Naive B cell (primary cell): ENCODE results near the gene IQSEC2. TPM values are rescaled to one million over a fixed set of nuclear protein-coding genes. Genes with fewer than 3 reads are reported as not detected.

Source experiments
- ATAC-seq, 2 donors: fragments of 150-1000 bp; cut with Tn5 transposase; 2 replicates each; pipeline ENCODE4 v1.10.0; 2021; ENCODE audit warnings: low read depth in 2 of 2, mild to moderate bottlenecking in 2 of 2, moderate library complexity in 2 of 2
- DNase-seq: peaks from one replicate; pipeline ENCODE4 v3.0.0; 2022
- H3K27ac Mint-ChIP-seq, 6 donors: one replicate each; pipeline ENCODE4 v1.8.0; 2020 to 2022; ENCODE audit warnings: mild to moderate bottlenecking in 6 of 6, mixed read lengths in 6 of 6, moderate library complexity in 5 of 6, inconsistent platforms in 2 of 6
- H3K27me3 Mint-ChIP-seq, 3 donors: one replicate each; pipeline ENCODE4 v1.8.0; 2021 to 2022; ENCODE audit warnings: mixed read lengths in 3 of 3, mild to moderate bottlenecking in 1 of 3
- H3K36me3 Mint-ChIP-seq, 2 donors: one replicate each; pipeline ENCODE4 v1.8.0; 2020 to 2022; ENCODE audit warnings: mixed read lengths in 2 of 2, inconsistent platforms in 1 of 2, mild to moderate bottlenecking in 1 of 2
- H3K4me1 Mint-ChIP-seq, 3 donors: one replicate each; pipeline ENCODE4 v1.8.0; 2020 to 2022; ENCODE audit warnings: mixed read lengths in 3 of 3, inconsistent platforms in 1 of 3, mild to moderate bottlenecking in 1 of 3, moderate library complexity in 1 of 3
- H3K4me3 Mint-ChIP-seq, 8 donors: one replicate each; pipeline ENCODE4 v1.8.0; 2020 to 2022; ENCODE audit warnings: mild to moderate bottlenecking in 8 of 8, mixed read lengths in 8 of 8, moderate library complexity in 8 of 8, inconsistent platforms in 2 of 8
- H3K9me3 Mint-ChIP-seq, 7 donors: one replicate each; pipeline ENCODE4 v1.8.0; 2020 to 2022; ENCODE audit warnings: mixed read lengths in 7 of 7, mild to moderate bottlenecking in 5 of 7, inconsistent platforms in 2 of 7, moderate library complexity in 1 of 7
- polyA plus RNA-seq, 6 donors: library from polyadenylated mRNA; unstranded; fragments of 300-500 nt; fragmentation: Illumina TruSeq; gene quantifications; one replicate each; pipeline ENCODE4 v1.2.3, GENCODE V29; 2021; ENCODE audit warnings: low read depth in 6 of 6

IQSEC2 gene
- polyA plus RNA-seq, 6 donors from 2014 or later: 0.49 to 2.2 (median 0.89) TPM; not detected in 1

- H3K36me3 Mint-ChIP-seq: peaks cover 0 to 11% of the 10 kb centered on the region in 2 donors
- peaks cover 0 to 2% (median 0%) of the 10 kb centered on the region in 7 donors for H3K9me3 Mint-ChIP-seq
- H3K27me3 Mint-ChIP-seq: peaks cover 21 to 61% (median 36%) of the 10 kb centered on the region in 3 donors
- DNase-seq (no peak), ATAC-seq (no peak)
- H3K27ac Mint-ChIP-seq: no peak overlapping the region
- peaks cover 20 to 38% (median 29%) of the 10 kb centered on the region in 3 donors for H3K4me1 Mint-ChIP-seq
- H3K4me3 Mint-ChIP-seq: peak overlapping the region in 2 of 8 donors; percentile 22 to 53
Observed at GRCh38 chrX:53316860-53317237, 35.5 kb upstream of the IQSEC2 start.

GRCh38 chrX:53316111-53316859 lies 34.9 kb upstream of the IQSEC2 start:
- H3K4me3 Mint-ChIP-seq: no peak overlapping the region
- peaks cover 18 to 61% (median 31%) of the 10 kb centered on the region in 3 donors for H3K27me3 Mint-ChIP-seq
- DNase-seq (no peak), ATAC-seq (no peak)
- H3K9me3 Mint-ChIP-seq: no peaks in the 10 kb centered on the region
- H3K27ac Mint-ChIP-seq: no peak overlapping the region
- H3K36me3 Mint-ChIP-seq: peaks cover 0 to 6% of the 10 kb centered on the region in 2 donors
- H3K4me1 Mint-ChIP-seq: peaks cover 15 to 34% (median 24%) of the 10 kb centered on the region in 3 donors

GRCh38 chrX:53313728-53314105 lies 32.3 kb upstream of the IQSEC2 start:
- DNase-seq (no peak), ATAC-seq (no peak)
- H3K36me3 Mint-ChIP-seq: peaks cover 0 to 4% of the 10 kb centered on the region in 2 donors
- H3K4me3 Mint-ChIP-seq: no peak overlapping the region
- peaks cover 6 to 21% (median 17%) of the 10 kb centered on the region in 3 donors for H3K4me1 Mint-ChIP-seq
- H3K27me3 Mint-ChIP-seq: peaks cover 12 to 55% (median 21%) of the 10 kb centered on the region in 3 donors
- H3K27ac Mint-ChIP-seq: peak overlapping the region in 1 of 6 donors; percentile 86
- H3K9me3 Mint-ChIP-seq: no peaks in the 10 kb centered on the region

GRCh38 chrX:53312946-53313727 lies 31.8 kb upstream of the IQSEC2 start:
- Mint-ChIP-seq H3K9me3 (no peaks in the 10 kb centered on the region), H3K27me3 (peaks cover 7 to 50% (median 16%) of the 10 kb centered on the region in 3 donors), H3K4me3 (peak overlapping the region in 6 of 8 donors; percentile 14 to 84 (median 26)), H3K4me1 (peaks cover 6 to 17% (median 17%) of the 10 kb centered on the region in 3 donors), H3K36me3 (no peaks in the 10 kb centered on the region), H3K27ac (peak overlapping the region in 2 of 6 donors; percentile 16 to 86)
- DNase-seq (peak; percentile 46), ATAC-seq (peak; percentile 69 to 73)

GRCh38 chrX:53309837-53310236 lies 28.5 kb upstream of the IQSEC2 start:
- H3K9me3 Mint-ChIP-seq: no peaks in the 10 kb centered on the region
- H3K4me3 Mint-ChIP-seq: no peak overlapping the region
- H3K27me3 Mint-ChIP-seq: peaks cover 0 to 48% (median 11%) of the 10 kb centered on the region in 3 donors
- no peak overlapping the region for H3K27ac Mint-ChIP-seq
- DNase-seq (no peak), ATAC-seq (no peak)
- H3K4me1 Mint-ChIP-seq: peaks cover 6 to 13% (median 10%) of the 10 kb centered on the region in 3 donors
- H3K36me3 Mint-ChIP-seq: no peaks in the 10 kb centered on the region

- Mint-ChIP-seq H3K36me3 (no peaks in the 10 kb centered on the region), H3K4me3 (no peak overlapping the region), H3K4me1 (peaks cover 6 to 13% (median 10%) of the 10 kb centered on the region in 3 donors), H3K27me3 (peaks cover 0 to 41% (median 11%) of the 10 kb centered on the region in 3 donors), H3K27ac (peak overlapping the region in 1 of 6 donors; percentile 5), H3K9me3 (no peaks in the 10 kb centered on the region)
- ATAC-seq (no peak), DNase-seq (no peak)
Observed at GRCh38 chrX:53308836-53309235, 27.5 kb upstream of the IQSEC2 start.

GRCh38 chrX:53305996-53306937 lies 24.9 kb upstream of the IQSEC2 start:
- no peak overlapping the region for H3K4me3 Mint-ChIP-seq
- H3K27me3 Mint-ChIP-seq: peaks cover 0 to 31% (median 11%) of the 10 kb centered on the region in 3 donors
- H3K36me3 Mint-ChIP-seq: no peaks in the 10 kb centered on the region
- H3K27ac Mint-ChIP-seq: no peak overlapping the region
- DNase-seq: no peak
- no peak for ATAC-seq
- H3K4me1 Mint-ChIP-seq: no peaks in the 10 kb centered on the region
- no peaks in the 10 kb centered on the region for H3K9me3 Mint-ChIP-seq

- DNase-seq (no peak), ATAC-seq (no peak)
- H3K27ac Mint-ChIP-seq: peak overlapping the region in 1 of 6 donors; percentile 44
- no peaks in the 10 kb centered on the region for H3K36me3 Mint-ChIP-seq
- no peaks in the 10 kb centered on the region for H3K4me1 Mint-ChIP-seq
- H3K27me3 Mint-ChIP-seq: peaks cover 0 to 32% (median 11%) of the 10 kb centered on the region in 3 donors
- no peak overlapping the region for H3K4me3 Mint-ChIP-seq
- H3K9me3 Mint-ChIP-seq: no peaks in the 10 kb centered on the region
Observed at GRCh38 chrX:53305219-53305995, 24.0 kb upstream of the IQSEC2 start.

- Mint-ChIP-seq H3K4me1 (no peaks in the 10 kb centered on the region), H3K27me3 (peaks cover 0 to 28% (median 13%) of the 10 kb centered on the region in 3 donors), H3K27ac (peak overlapping the region in 1 of 6 donors; percentile 44), H3K4me3 (no peak overlapping the region), H3K36me3 (no peaks in the 10 kb centered on the region), H3K9me3 (no peaks in the 10 kb centered on the region)
- ATAC-seq: no peak
- no peak for DNase-seq
Observed at GRCh38 chrX:53303195-53303594, 21.8 kb upstream of the IQSEC2 start.

GRCh38 chrX:53300157-53300556 lies 18.8 kb upstream of the IQSEC2 start:
- DNase-seq: no peak
- Mint-ChIP-seq H3K4me1 (no peaks in the 10 kb centered on the region), H3K9me3 (no peaks in the 10 kb centered on the region), H3K36me3 (no peaks in the 10 kb centered on the region), H3K4me3 (no peak overlapping the region), H3K27me3 (peaks cover 0 to 9% (median 7%) of the 10 kb centered on the region in 3 donors), H3K27ac (no peak overlapping the region)
- no peak for ATAC-seq

GRCh38 chrX:53294024-53294648 lies 12.8 kb upstream of the IQSEC2 start:
- Mint-ChIP-seq H3K27ac (no peak overlapping the region), H3K4me1 (peaks cover 0 to 6% (median 0%) of the 10 kb centered on the region in 3 donors), H3K4me3 (no peak overlapping the region), H3K9me3 (no peaks in the 10 kb centered on the region), H3K27me3 (peaks cover 0 to 22% (median 7%) of the 10 kb centered on the region in 3 donors), H3K36me3 (no peaks in the 10 kb centered on the region)
- ATAC-seq (no peak), DNase-seq (no peak)

- Mint-ChIP-seq H3K4me1 (peaks cover 16 to 25% (median 18%) of the 10 kb centered on the region in 3 donors), H3K36me3 (no peaks in the 10 kb centered on the region), H3K27ac (peak overlapping the region in 1 of 6 donors; percentile 14), H3K27me3 (peaks cover 0 to 34% (median 0%) of the 10 kb centered on the region in 3 donors), H3K9me3 (no peaks in the 10 kb centered on the region), H3K4me3 (no peak overlapping the region)
- no peak for DNase-seq
- no peak for ATAC-seq
Observed at GRCh38 chrX:53291596-53291995, 10.2 kb upstream of the IQSEC2 start.
